Endothelial cell of umbilical vein (primary cell): ENCODE data around the gene GMEB2.

Source experiments
- EZH2 ChIP-seq: IDR thresholded peaks from 2 replicates; pipeline ENCODE4 v1.6.1; 2012; ENCODE audit warnings: borderline replicate concordance, low read depth, mild to moderate bottlenecking, moderate library complexity, low read length, inconsistent platforms; ENCODE audit not compliant: severe bottlenecking
- FOS ChIP-seq: IDR thresholded peaks from 2 replicates; pipeline ENCODE4 v1.6.1; 2011; ENCODE audit warnings: mild to moderate bottlenecking, low read length, moderate library complexity, borderline replicate concordance; ENCODE audit not compliant: insufficient read depth
- POLR2A ChIP-seq: IDR thresholded peaks from 2 replicates; pipeline ENCODE4 v1.6.1; 2012; ENCODE audit warnings: low read depth, mild to moderate bottlenecking, control low read depth, low read length
- POLR2AphosphoS5 ChIP-seq: IDR thresholded peaks from 2 replicates; pipeline ENCODE4 v1.6.1; 2012; ENCODE audit warnings: low read depth, mild to moderate bottlenecking, control low read depth, low read length, moderate library complexity; ENCODE audit not compliant: insufficient read depth
- TF ChIP-seq, protein P1 (sequence below), 2 donors: IDR thresholded peaks; 1 replicate in 1 of 2; 2 replicates in 1 of 2; pipeline ENCODE4 v1.5.1; 2011; ENCODE audit warnings: low read length in 2 of 2, mild to moderate bottlenecking in 2 of 2, moderate library complexity in 2 of 2, control low read depth in 1 of 2, inconsistent platforms in 1 of 2, low read depth in 1 of 2; ENCODE audit not compliant: insufficient read depth in 1 of 2; ENCODE audit errors: extremely low read depth in 1 of 2
- TF ChIP-seq, protein P2 (sequence below): IDR thresholded peaks from 2 replicates; pipeline ENCODE4 v1.6.1; 2011; ENCODE audit not compliant: insufficient read depth, insufficient read length

DNA sequence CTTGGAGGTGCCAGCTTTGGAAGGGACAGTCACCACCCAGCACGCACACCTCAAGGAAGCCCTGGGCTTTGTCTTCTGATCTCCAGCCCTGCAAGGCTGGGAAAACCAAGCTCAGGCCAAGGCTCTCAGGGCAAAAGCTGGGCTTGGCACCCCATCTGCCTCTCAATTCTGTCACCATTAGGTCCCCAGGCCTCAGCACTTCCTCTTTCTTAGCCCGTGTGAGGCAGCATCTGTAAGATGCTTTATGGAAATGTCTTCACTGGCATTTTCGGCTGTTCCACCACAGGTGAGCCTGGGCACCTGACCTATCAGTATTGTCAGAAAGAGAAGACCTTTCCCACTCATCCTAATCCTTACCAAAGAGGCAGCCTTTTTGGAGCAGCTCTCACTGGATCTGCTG is 24.6 kb downstream of the GMEB2 start:
- TF ChIP-seq, protein P1, sequence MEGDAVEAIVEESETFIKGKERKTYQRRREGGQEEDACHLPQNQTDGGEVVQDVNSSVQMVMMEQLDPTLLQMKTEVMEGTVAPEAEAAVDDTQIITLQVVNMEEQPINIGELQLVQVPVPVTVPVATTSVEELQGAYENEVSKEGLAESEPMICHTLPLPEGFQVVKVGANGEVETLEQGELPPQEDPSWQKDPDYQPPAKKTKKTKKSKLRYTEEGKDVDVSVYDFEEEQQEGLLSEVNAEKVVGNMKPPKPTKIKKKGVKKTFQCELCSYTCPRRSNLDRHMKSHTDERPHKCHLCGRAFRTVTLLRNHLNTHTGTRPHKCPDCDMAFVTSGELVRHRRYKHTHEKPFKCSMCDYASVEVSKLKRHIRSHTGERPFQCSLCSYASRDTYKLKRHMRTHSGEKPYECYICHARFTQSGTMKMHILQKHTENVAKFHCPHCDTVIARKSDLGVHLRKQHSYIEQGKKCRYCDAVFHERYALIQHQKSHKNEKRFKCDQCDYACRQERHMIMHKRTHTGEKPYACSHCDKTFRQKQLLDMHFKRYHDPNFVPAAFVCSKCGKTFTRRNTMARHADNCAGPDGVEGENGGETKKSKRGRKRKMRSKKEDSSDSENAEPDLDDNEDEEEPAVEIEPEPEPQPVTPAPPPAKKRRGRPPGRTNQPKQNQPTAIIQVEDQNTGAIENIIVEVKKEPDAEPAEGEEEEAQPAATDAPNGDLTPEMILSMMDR (IDR thresholded peaks at IDR 0.05; ENCODE audit: extremely low read depth in 1 of 2, insufficient read depth in 1 of 2, low read depth in 1 of 2, low read length in 2 of 2) = no peak
- no peak for TF ChIP-seq POLR2A
- TF ChIP-seq EZH2 = no peak
- no peak for TF ChIP-seq FOS
- no peak for TF ChIP-seq POLR2AphosphoS5
- TF ChIP-seq, protein P2, sequence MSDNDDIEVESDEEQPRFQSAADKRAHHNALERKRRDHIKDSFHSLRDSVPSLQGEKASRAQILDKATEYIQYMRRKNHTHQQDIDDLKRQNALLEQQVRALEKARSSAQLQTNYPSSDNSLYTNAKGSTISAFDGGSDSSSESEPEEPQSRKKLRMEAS = no peak
